CD1c-positive myeloid dendritic cell (primary cell): ENCODE measurements around the gene KRT33B.
"Not testable (repeated sequence)": the region's sequence is repeated elsewhere in the genome, so short reads cannot be mapped to it uniquely, and the experiment has no call there.

Experiments
- DNase-seq: peaks from one replicate; pipeline ENCODE4 v3.0.0-alpha.2; 2016; ENCODE audit errors: extremely low spot score

The KRT33B gene

GRCh38 chr17:41347869-41348760, 21.5 kb downstream of the KRT33B start:
- no peak for DNase-seq

GRCh38 chr17:41346421-41346820, 23.2 kb downstream of the KRT33B start:
- not testable (repeated sequence) for DNase-seq

DNA sequence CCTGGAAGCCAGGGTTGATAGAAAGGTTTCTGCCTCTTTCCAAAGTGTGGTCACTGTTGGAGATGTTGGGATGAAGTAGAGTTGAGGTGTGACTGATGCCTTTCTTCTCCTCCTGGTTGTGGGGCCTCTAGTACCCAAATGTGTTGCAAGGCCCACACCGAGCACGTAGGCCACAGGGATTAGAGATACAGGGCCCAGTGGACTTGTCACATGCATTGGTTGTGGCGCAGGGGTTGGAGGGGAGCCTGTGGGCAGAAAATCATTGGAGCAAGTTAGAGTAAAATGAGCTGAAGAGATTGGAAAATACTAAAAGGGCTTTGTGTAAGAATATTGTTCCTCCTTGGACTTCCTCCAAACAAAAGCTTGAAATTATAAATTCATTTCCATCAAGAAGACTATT, 23.6 kb downstream of the KRT33B start:
- DNase-seq: no peak

DNA sequence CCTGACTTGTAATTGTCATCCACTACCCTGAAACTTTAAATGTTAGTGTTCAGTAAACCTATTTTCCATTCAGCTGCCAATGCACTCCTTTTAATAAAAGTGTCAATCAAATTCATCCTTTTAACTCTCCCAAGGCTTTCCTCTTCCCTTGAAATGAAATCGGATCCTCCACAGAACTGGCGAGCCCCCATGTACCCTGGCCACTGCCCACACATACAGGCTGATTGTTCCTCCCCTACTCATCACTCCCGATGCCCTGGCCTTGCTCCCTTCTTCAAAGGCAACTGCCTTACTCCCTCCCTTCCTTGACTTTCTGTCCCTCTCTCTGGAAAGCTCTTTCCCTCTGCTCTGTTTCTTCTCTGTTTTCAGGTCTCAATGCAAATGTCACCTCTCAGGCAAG, 26.6 kb downstream of the KRT33B start:
- DNase-seq: no peak

GRCh38 chr17:41340934-41341861, 28.4 kb downstream of the KRT33B start:
- DNase-seq: no peak

DNA sequence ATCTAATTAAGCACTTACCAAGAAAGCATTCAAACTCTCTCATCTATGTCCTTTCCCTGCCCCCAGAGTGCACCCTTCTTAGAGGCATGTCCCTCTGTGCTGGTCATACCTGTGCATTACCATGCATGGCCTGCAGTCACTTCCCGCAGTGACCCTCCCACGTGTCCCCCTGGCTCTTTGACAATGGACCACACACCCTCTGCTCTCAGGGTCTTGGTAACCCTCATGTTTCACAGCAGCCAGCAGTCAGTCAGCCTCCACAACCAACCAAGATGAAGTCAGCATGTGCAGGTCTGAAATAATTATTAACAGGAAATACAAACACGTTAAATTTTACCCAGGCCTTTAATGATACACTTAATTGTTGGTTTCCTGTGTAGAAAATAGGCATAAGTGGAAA, 29.1 kb downstream of the KRT33B start:
- no peak for DNase-seq

GRCh38 chr17:41339571-41340172, 29.9 kb downstream of the KRT33B start:
- DNase-seq: no peak

DNA sequence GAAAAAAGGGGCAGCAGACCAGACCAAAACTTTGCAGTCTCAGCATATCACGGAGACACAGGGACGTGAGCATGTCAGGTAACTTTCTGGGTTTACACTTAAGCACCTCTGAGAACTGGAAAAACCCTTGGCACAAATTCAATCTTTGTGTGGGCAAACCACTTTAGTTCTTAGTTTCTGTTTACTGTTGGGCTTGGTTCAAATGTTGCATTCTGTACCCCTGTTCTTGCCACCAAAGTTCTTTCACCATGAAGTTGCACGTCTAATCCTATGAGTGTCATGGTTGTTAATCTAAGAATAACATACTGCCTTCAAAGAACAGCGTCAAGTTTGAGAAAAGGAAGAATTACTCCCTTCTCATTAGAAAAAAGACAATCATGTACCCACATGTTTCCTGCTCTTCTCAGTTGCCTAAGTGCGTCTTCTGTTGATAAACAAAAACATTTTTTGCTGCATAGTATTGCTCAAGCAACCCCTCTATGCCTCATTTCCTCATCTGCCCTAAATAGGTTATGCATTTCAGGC, 30.6 kb downstream of the KRT33B start:
- peak; percentile 54 for DNase-seq

- no peak for DNase-seq
Observed at GRCh38 chr17:41335747-41336146, 33.9 kb downstream of the KRT33B start.

GRCh38 chr17:41334385-41335305, 35.0 kb downstream of the KRT33B start:
- no peak for DNase-seq

DNA sequence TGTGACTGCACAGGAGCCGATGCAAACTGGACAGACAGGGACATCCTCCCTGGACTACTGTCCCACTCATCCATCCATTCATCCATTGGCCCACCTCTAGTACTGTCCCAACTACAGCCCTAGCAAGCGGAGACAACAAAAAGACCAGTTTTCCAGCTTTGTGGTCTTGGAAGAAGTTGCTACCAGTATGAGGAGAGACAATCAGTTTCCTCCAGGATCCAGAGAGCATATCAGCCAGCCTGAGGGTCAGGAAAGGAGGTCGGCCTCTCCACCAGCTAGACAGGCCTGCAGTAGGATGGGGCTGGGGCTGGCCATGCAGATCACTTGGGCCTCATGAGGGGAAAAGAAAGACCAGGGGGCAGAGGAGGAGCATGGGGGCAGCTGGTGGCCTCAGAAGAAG, 35.8 kb downstream of the KRT33B start:
- DNase-seq: no peak

DNA sequence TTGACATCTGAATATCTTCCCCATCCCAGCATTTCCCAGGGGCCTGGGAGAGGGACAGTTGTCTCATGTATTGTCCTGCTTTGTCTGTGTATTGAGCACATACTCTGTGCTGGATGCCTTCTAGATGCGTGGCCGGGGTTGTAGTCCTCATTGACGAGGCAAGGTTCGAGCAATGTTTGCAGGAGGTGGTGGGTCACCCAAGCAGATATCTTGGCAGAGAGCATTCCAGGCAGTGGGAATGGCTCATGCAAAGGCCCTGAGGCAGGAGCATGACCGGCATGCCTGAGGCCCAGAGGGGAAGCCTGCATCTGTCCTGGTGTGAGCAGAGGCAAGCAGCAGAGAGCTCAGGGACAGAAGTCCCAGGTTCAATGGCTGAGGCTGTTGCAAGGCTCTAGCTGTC, 36.5 kb downstream of the KRT33B start:
- DNase-seq: no peak

DNA sequence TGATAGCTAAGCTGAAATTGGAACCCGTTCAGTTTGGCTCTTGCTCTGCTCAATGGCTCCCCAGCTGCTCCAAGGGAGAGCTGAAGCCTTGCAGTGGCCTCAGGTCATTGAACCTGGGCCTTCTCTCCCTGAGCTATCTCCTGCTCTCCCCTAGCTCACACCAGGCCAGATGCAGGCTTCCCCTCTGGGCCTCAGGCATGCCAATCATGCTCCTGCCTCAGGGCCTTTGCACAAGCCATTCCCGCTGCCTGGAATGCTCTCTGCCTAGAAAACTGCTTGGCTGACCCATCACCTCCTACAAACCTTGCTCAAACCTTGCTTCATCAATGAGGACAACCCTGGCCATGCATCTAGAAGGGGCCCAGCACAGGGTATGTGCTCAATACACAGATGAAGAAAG, 37.4 kb downstream of the KRT33B start:
- DNase-seq: no peak

DNA sequence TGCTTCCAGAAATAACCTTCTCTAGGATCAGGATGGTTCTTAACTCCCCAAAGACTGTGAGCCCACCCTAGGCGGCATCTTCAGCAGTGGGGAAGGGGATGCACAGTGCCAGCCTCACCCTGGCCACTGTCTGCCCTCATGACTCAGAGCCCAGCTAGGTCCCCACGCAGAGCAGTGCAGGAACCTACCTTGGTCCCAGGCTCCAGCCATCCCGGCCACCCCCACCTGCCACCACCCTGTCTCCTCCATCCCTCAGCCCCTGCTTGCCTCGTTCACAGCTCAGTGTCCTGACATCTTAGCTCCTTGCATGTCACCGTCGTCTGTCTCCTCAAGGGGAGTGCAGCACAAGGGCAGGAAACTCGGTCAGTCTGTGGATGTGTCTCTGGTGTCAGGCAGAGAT, 38.0 kb downstream of the KRT33B start:
- no peak for DNase-seq

DNA sequence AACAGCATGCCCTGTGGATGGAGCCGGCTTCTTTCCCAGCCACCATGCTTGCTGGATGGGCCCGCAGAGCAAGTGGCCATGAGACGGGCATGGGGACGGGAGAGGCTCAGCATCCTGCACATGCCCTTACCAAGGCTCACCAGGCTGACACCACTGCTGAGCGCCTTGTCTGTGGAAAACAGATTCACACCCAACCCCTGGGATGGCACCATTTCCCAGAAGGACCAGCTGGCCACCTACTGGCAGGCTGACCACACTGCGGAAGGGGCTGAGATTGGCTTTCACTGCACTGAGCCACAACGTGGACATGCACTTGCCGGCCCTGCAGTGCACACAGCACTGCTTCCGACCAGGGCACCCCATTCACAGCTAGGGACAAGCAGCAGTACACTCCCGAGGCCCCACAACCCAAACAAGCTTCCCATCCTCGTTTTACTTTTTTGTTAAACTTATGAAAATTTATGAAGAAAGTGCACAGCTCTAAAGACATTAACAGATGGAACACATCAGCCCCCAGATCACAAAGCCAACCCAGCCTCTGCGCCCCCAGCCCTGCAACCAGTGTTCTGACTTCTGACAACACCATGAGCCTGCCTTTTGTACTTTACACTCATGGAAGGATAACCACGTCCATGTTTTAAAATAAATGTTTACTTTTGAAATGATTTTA, 40.2 kb downstream of the KRT33B start:
- DNase-seq: peak; percentile 51

DNA sequence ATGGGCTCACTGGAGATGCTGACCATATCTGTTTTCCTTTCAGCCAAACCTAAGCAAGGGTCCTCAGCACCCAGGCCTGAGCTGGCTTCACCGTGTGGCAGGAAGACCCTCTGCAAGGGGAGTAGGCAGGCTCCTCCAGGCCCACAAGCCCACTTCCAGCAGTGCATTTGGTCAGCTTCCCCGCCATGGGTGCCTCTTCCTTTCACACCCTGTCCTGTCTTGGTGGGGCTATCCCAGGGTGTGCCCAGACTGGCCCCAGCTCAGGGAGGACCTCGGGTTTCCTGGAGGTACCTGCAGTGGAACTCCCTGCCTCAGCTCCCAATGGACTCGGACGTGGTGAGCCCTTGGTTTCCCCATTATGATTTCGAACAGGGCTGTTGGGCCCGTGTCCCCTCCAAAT, 41.4 kb downstream of the KRT33B start:
- DNase-seq: no peak

DNA sequence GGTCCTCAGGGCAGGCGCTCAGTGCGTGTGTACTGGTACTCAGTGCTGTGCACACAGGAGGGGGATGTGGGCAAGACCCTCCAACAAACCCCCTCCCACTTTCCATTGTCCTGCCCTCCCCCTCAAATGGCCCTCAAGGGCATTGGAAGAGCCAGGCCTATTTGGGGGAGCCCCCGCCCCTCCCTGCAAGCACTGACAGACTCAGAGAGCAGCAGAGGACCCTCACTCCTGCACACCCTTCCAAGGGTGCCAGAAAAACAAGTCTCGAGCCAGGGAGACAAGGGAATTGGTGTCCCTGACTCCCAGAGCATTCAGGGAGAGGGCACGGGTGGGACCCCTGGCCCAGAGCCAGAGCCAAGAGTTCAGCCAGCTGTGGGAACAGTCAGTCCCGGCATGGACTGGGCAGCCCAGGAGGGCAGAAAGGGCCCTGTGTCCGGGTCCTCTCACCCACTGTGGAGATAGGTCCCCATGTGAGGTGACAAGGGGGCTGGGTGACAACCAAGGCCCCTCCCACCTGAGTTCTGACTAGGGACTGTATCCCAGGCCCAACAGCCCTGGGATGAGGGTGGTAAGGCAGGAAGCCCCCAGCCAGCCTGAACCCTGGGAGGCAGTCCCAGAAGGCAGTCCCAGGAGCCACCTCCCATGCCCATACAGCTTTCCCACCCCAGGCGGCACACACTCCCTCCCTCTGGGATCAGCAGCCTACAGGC, 42.0 kb downstream of the KRT33B start:
- DNase-seq: no peak

DNA sequence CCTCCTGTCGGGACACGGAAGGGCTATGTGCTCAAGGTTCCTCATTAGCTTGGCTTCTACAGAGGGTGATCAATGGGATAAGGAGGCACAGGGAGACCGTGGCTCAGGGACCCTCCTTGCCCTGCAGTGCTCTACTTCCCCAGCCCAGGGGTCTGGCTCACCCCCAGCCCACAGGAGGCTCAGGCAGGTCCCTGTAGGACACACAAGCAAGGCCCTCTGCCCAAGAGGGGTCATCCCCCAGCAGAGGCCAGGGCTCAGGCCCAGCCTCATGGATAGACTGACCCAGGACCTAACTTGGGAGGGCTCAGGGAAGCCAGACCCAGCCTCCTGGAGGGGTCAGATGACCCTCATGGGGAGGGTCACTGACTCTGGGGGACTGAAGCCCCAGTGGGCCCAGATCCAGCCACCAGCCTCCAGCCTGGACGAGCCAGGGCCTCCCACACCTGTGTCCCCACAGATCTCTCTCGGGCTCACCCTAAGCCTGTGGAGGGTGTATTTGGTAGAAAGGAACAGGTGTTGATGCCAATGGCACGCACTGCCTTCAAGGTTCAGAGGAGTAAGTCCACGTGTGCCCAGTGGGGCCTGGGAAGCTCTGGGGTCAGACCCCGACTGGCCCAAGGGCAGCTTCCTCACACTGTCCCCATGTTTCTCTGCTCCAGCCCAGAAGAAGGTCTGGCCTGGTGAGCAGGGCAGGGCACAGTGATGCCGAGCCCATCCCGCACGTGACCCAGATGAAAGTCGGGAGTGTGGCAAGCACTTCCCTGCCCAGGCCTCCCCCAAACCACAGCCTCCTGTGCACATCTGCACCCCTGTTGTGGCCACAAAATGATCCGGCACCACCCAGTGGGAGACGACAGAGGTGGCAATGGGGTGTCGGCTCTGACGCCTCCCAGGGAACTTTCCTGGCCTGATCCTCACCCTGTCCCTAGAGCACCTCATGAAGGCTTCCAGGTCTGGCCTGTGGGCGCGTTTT, 43.2 kb downstream of the KRT33B start:
- no peak for DNase-seq

DNA sequence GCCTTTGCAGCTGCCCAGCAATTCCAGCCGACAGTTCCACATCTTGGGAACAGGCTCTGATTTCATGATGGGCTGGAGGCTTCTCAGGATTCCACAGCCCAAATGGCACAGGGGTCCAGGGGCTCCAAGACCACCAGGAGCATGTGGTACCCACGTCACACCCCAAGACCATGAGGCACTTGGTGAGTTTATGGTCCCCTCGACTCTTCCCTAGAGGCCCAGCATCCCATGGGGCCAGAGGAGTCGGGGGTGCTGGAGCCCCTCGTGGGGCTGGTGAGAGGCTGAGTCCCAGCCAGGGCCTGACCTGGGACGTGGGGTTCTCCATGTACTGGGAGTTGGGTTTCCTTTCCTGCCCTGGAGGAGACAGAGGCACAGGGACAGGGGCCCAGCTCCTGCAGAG, 44.0 kb downstream of the KRT33B start:
- DNase-seq: no peak
